HG03139 (cell line): ENCODE measurements around the gene PRB3.

Source experiments
- ATAC-seq: cut with Tn5 transposase; IDR thresholded peaks from one replicate; pipeline ENCODE4 v1.9.1; 2021; ENCODE audit not compliant: unreplicated experiment

Gene PRB3

DNA sequence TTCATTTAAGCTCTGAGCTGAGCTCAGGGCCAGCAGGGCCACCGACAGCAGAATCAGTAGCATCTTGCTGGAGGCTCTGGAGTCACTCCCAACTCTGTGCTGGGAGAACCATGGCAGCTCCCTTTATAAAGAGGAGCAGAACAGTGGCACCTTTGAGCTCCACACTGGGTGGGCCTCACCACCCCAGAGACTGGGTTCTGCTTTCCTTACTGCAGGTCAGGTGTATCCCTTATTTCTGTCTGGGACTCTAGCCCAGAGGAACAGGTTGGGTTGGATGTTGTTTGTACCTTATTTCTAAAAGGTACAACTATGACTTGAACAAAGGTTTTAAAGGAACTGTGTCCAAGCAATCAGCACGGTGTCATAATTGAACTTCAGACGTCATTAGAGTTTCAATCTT, at the start of gene PRB3:
PRB3 (minus strand) TSS at position 101 of the 400 bp plus-strand sequence; CDS start at position 63, 38 bp downstream.
- ATAC-seq: no peak

DNA sequence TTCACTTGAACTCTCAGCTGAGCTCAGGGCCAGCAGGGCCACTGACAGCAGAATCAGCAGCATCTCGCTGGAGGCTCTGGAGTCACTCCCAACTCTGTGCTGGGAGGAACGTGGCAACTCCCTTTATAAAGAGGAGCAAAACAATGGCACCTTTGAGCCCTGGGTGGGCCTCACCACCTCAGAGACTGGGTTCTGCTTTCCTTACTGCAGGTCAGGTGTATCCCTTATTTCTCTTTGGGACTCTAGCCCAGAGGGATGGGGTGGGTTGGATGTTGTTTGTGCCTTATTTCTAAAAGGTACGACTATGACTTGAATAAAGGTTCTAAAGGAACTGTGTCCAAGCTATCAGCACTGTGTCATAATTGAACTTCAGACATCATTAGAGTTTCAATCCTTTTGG, 40.8 kb upstream of the PRB3 start, which contains the start of gene PRB4:
PRB4 (minus strand) TSS at position 101 of the 400 bp plus-strand sequence; CDS start at position 63, 38 bp downstream.
- ATAC-seq: no peak

DNA sequence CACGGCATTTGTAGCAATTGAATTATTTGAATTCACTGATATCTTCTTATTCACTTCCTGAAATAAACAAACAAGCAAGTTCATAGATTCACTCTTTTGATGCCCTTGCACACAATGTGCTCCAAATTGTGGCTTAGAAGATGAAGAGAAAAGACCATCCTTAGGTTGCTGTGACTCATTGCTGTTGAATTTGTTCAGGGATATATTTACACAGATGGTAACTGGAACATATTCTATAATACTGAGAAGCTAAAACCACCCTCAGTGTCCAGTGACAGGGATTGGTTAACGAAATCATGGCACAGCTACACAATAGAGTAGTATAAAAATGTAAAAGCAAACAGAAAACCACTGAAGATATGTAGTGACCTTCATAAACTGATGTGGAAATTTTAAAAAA, 37.6 kb upstream of the PRB3 start:
- ATAC-seq: no peak

- ATAC-seq: no peak
These were observed 3.9 kb upstream of the PRB3 start for GRCh38 chr12:11273449-11273848.

GRCh38 chr12:11264501-11264900, 5.0 kb downstream of the PRB3 start:
- ATAC-seq: no peak

DNA sequence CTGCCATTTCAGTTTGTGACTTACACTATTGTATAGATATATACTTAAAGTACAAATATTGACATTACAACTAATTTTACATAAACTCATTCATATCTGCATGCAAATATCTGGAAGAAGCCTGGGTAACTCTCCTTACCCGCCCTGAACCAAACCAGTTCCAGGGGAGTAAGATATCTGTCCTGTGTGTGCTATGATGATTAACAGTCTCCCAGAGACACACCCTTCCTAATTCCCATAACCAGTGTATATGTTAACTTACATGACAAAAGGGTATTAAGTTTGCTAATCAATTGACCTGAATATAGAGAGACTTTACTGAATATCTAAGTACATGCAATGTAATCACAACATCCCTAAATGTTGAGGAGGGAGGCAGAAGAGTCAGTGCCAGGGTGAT, 23.0 kb downstream of the PRB3 start:
- no peak for ATAC-seq

- no peak for ATAC-seq
These were observed 26.9 kb downstream of the PRB3 start for GRCh38 chr12:11242656-11243055.

GRCh38 chr12:11240348-11240930, 29.1 kb downstream of the PRB3 start:
- no peak for ATAC-seq

GRCh38 chr12:11238275-11238674, 31.2 kb downstream of the PRB3 start:
- ATAC-seq: no peak

- no peak for ATAC-seq
These were observed 36.0 kb downstream of the PRB3 start for GRCh38 chr12:11233532-11233931.

- ATAC-seq: no peak
These were observed 41.1 kb downstream of the PRB3 start for GRCh38 chr12:11228296-11228879.

DNA sequence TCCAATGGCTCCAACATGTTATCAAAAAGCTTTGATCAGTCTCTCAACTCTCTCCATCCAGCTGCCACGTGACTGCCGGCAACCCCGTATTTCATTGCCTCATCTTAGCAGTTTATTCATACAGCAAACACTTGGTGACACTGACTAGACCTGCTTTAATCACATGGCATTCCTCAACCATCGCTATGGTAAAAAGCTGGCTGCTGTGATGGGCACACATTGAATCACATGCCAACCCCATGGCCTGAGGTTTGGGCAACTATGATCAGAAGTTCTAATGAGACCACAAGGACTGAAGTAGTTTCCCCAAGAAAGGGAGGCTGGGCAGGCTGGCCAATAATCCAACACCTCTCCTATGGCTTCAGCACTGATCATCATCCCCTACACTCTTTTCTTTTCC, 42.1 kb downstream of the PRB3 start:
- no peak for ATAC-seq
